H9 (cell line): ENCODE measurements around the gene FARP1. TPM values are rescaled to one million over a fixed set of nuclear protein-coding genes. Genes with fewer than 3 reads are reported as not detected.

Source experiments
- DNase-seq: peaks from one replicate; pipeline ENCODE4 v3.0.0-alpha.2; 2017
- H2AFZ ChIP-seq: one replicate; pipeline ENCODE4 v1.6.1; 2013; ENCODE audit warnings: mild to moderate bottlenecking, low read length, control low read depth, moderate library complexity
- H2AK5ac ChIP-seq: 2 replicates; pipeline ENCODE4 v1.6.1; 2013; ENCODE audit warnings: low read length, control low read depth, mixed read lengths; ENCODE audit not compliant: insufficient read length
- H2BK120ac ChIP-seq: one replicate; pipeline ENCODE4 v1.6.1; 2013; ENCODE audit warnings: low read depth, mild to moderate bottlenecking, low read length, control low read depth, inconsistent platforms; ENCODE audit not compliant: poor library complexity, severe bottlenecking
- H2BK12ac ChIP-seq: 2 replicates; pipeline ENCODE4 v1.6.1; 2013; ENCODE audit warnings: low read length, control low read depth, mixed read lengths, low read depth; ENCODE audit not compliant: insufficient read length
- H2BK15ac ChIP-seq: 2 replicates; pipeline ENCODE4 v1.6.1; 2013; ENCODE audit warnings: low read depth, low read length, control low read depth
- H2BK20ac ChIP-seq: one replicate; pipeline ENCODE4 v1.6.1; 2013; ENCODE audit warnings: low read depth, mild to moderate bottlenecking, low read length, control low read depth, inconsistent platforms; ENCODE audit not compliant: poor library complexity, severe bottlenecking
- H2BK5ac ChIP-seq: 2 replicates; pipeline ENCODE4 v1.6.1; 2013; ENCODE audit warnings: low read length, control low read depth, mixed read lengths; ENCODE audit not compliant: insufficient read length
- H3K14ac ChIP-seq: 2 replicates; pipeline ENCODE4 v1.6.1; 2013; ENCODE audit warnings: low read length, control low read depth; ENCODE audit not compliant: insufficient read depth
- H3K18ac ChIP-seq: 2 replicates; pipeline ENCODE4 v1.6.1; 2013; ENCODE audit warnings: low read depth, mild to moderate bottlenecking, mixed read lengths, low read length, control low read depth; ENCODE audit not compliant: insufficient read length
- H3K23ac ChIP-seq: 2 replicates; pipeline ENCODE4 v1.6.1; 2013; ENCODE audit warnings: low read length, control low read depth, mixed read lengths, low read depth; ENCODE audit not compliant: insufficient read length
- H3K23me2 ChIP-seq: 2 replicates; pipeline ENCODE4 v1.6.1; 2013; ENCODE audit warnings: low read depth, mild to moderate bottlenecking, mixed read lengths, low read length, control low read depth; ENCODE audit not compliant: insufficient read length, poor library complexity, severe bottlenecking
- H3K27ac ChIP-seq: 2 replicates; pipeline ENCODE4 v1.5.1; 2013; ENCODE audit warnings: low read length, control low read depth, mixed read lengths, low read depth; ENCODE audit not compliant: insufficient read length
- H3K27me3 ChIP-seq: 2 replicates; pipeline ENCODE4 v1.6.1; 2013; ENCODE audit warnings: low read length, control low read depth, inconsistent platforms; ENCODE audit not compliant: insufficient read depth
- H3K4ac ChIP-seq: 2 replicates; pipeline ENCODE4 v1.6.1; 2013; ENCODE audit warnings: low read depth, mild to moderate bottlenecking, control low read depth, inconsistent platforms, low read length, moderate library complexity
- H3K4me1 ChIP-seq: 2 replicates; pipeline ENCODE4 v1.6.1; 2013; ENCODE audit warnings: low read length, control low read depth, inconsistent platforms; ENCODE audit not compliant: insufficient read depth
- H3K4me2 ChIP-seq: 2 replicates; pipeline ENCODE4 v1.6.1; 2013; ENCODE audit warnings: low read length, control low read depth, mixed read lengths; ENCODE audit not compliant: insufficient read length, insufficient read depth
- H3K56ac ChIP-seq: 2 replicates; pipeline ENCODE4 v1.6.1; 2013; ENCODE audit warnings: low read depth, mild to moderate bottlenecking, mixed read lengths, low read length, control low read depth; ENCODE audit not compliant: insufficient read length
- H3K79me1 ChIP-seq: 2 replicates; pipeline ENCODE4 v1.6.1; 2013; ENCODE audit warnings: low read depth, mild to moderate bottlenecking, moderate library complexity, low read length, control low read depth, inconsistent platforms; ENCODE audit not compliant: insufficient read depth, poor library complexity, severe bottlenecking
- H3K79me2 ChIP-seq: 2 replicates; pipeline ENCODE4 v1.6.1; 2013; ENCODE audit warnings: low read length, control low read depth, inconsistent platforms; ENCODE audit not compliant: insufficient read depth
- H3K9ac ChIP-seq: 2 replicates; pipeline ENCODE4 v1.6.1; 2013; ENCODE audit warnings: low read length, control low read depth, mixed read lengths; ENCODE audit not compliant: insufficient read length; ENCODE audit errors: extremely low read depth
- H3K9me3 ChIP-seq: one replicate; pipeline ENCODE4 v1.6.1; 2013; ENCODE audit warnings: low read depth, low read length, inconsistent platforms; ENCODE audit not compliant: control insufficient read depth
- H3T11ph ChIP-seq: one replicate; pipeline ENCODE4 v1.6.1; 2013; ENCODE audit warnings: mild to moderate bottlenecking, low read length, control low read depth, inconsistent platforms
- H4K20me1 ChIP-seq: one replicate; pipeline ENCODE4 v1.6.1; 2013; ENCODE audit not compliant: control insufficient read depth, insufficient read length, insufficient read depth
- H4K5ac ChIP-seq: 2 replicates; pipeline ENCODE4 v1.6.1; 2013; ENCODE audit warnings: low read depth, mild to moderate bottlenecking, mixed read lengths, low read length, control low read depth; ENCODE audit not compliant: insufficient read length
- H4K8ac ChIP-seq: replicated peaks from 2 replicates; pipeline ENCODE4 v1.6.1; 2013; ENCODE audit warnings: low read length, control low read depth, mixed read lengths, low read depth; ENCODE audit not compliant: insufficient read length
- H4K91ac ChIP-seq: 2 replicates; pipeline ENCODE4 v1.6.1; 2013; ENCODE audit warnings: low read depth, mild to moderate bottlenecking, moderate library complexity, mixed read lengths, low read length, control low read depth; ENCODE audit not compliant: insufficient read length
- H3K27ac Mint-ChIP-seq, 3 experiments: 2 replicates in 2 of 3; 3 replicates in 1 of 3; pipeline ENCODE4 v1.8.0; 2020 to 2021; ENCODE audit warnings: mixed read lengths in 3 of 3, mild to moderate bottlenecking in 1 of 3, moderate library complexity in 1 of 3
- H3K27me3 Mint-ChIP-seq: 2 replicates; pipeline ENCODE4 v1.8.0; 2021; ENCODE audit warnings: low read depth, mild to moderate bottlenecking, moderate library complexity, mixed read lengths
- H3K36me3 Mint-ChIP-seq, 3 experiments: 2 replicates in 2 of 3; 3 replicates in 1 of 3; pipeline ENCODE4 v1.8.0; 2020 to 2021; ENCODE audit warnings: low read depth in 3 of 3, mixed read lengths in 3 of 3; ENCODE audit not compliant: insufficient read depth in 1 of 3
- H3K4me1 Mint-ChIP-seq, 2 experiments: 2 replicates each; pipeline ENCODE4 v1.8.0; 2020; ENCODE audit warnings: mixed read lengths in 2 of 2
- H3K4me3 Mint-ChIP-seq, 2 experiments: 2 replicates in 1 of 2; 3 replicates in 1 of 2; pipeline ENCODE4 v1.8.0; 2020 to 2021; ENCODE audit warnings: mild to moderate bottlenecking in 2 of 2, mixed read lengths in 2 of 2, moderate library complexity in 1 of 2
- H3K9me3 Mint-ChIP-seq, 2 experiments: 2 replicates in 1 of 2; 3 replicates in 1 of 2; pipeline ENCODE4 v1.8.0; 2020; ENCODE audit warnings: mild to moderate bottlenecking in 2 of 2, mixed read lengths in 2 of 2, moderate library complexity in 1 of 2
- CTCF ChIP-seq: fragments of 200-600 bp; sonication (generic); conservative IDR thresholded peaks from 3 replicates; pipeline ENCODE4 v1.8.0; 2021; ENCODE audit warnings: antibody characterized with exemption, mild to moderate bottlenecking
- WGBS: extraction: QIAGEN DNeasy Blood & Tissue Kit; methylation state at CpG from one replicate; pipeline ENCODE4 v1.1.7; 2013; ENCODE audit warnings: missing lambda C conversion rate, low lambda C conversion rate, mixed read lengths; ENCODE audit not compliant: insufficient read length; ENCODE audit errors: extremely low coverage; 5-methylcytosine and 5-hydroxymethylcytosine counted together
- total RNA-seq: library from RNA; stranded (reverse); gene quantifications from 2 replicates; pipeline ENCODE4 v1.2.1, GENCODE V29; 2021

Gene FARP1
- total RNA-seq, 1 experiment from 2014 or later, result 95.9 TPM

- Histone ChIP-seq H4K8ac (no peak overlapping the region), H3T11ph (no peak overlapping the region), H2BK15ac (no peak overlapping the region), H3K23ac (no peak overlapping the region), H2BK5ac (no peak overlapping the region), H2AK5ac (no peak overlapping the region), H4K91ac (no peak overlapping the region), H3K9ac (no peak overlapping the region), H3K27me3 (no peaks in the 10 kb centered on the region), H4K5ac (no peak overlapping the region), H2AFZ (no peak overlapping the region), H3K4ac (no peak overlapping the region), H3K23me2 (no peaks in the 10 kb centered on the region), H3K18ac (no peak overlapping the region), H3K4me2 (no peak overlapping the region), H3K9me3 (no peaks in the 10 kb centered on the region), H3K56ac (no peak overlapping the region), H4K20me1 (no peaks in the 10 kb centered on the region), H3K27ac (no peak overlapping the region), H3K79me2 (peaks cover 4% of the 10 kb centered on the region; the same call in 1 of the 2 replicates), H3K79me1 (no peaks in the 10 kb centered on the region), H2BK20ac (no peak overlapping the region), H3K4me1 (no peaks in the 10 kb centered on the region; the same call in 1 of the 2 replicates), H2BK120ac (no peak overlapping the region), H3K14ac (no peak overlapping the region), H2BK12ac (no peak overlapping the region)
- peaks cover 0 to 9% (median 1%) of the 10 kb centered on the region in 3 experiments; a peak in 2 of 7 replicates for H3K36me3 Mint-ChIP-seq
- DNase-seq, result no peak
- peak overlapping the region in 1 of 3 experiments; percentile 61; a peak in 1 of 7 replicates for H3K27ac Mint-ChIP-seq
- no peak overlapping the region for H3K4me3 Mint-ChIP-seq
- no peaks in the 10 kb centered on the region for H3K9me3 Mint-ChIP-seq
- no peaks in the 10 kb centered on the region for H3K27me3 Mint-ChIP-seq
- no peak for TF ChIP-seq CTCF
- no CpG with 5 or more reads among the region's 11 CpGs for WGBS
- peaks cover 27 to 35% of the 10 kb centered on the region in 2 experiments for H3K4me1 Mint-ChIP-seq
Observed at GRCh38 chr13:98190889-98191444, 48.1 kb downstream of the FARP1 start.
